ENCODE measurements around the gene BEND3. TPM values are rescaled to one million over a fixed set of nuclear protein-coding genes. Genes with fewer than 3 reads are reported as not detected.

BEND3 gene
- total RNA-seq, 2 experiments from 2014 or later, result 0.82 to 0.92 TPM

- Histone ChIP-seq H3K4me1 (ENCODE audit: insufficient read depth, low read length) (peaks cover 22% of the 10 kb centered on the region), H3K4me3 (ENCODE audit: low read length) (no peak overlapping the region), H3K27ac (ENCODE audit: low read depth in 1 of 2, low read length in 2 of 2) (no peak overlapping the region), H3K36me3 (ENCODE audit: insufficient read depth, low read length) (peaks cover 1% of the 10 kb centered on the region), H3K9me3 (ENCODE audit: control insufficient read depth in 1 of 2, insufficient read depth in 1 of 2, low read length in 2 of 2) (no peaks in the 10 kb centered on the region), H3K27me3 (ENCODE audit: control insufficient read depth in 1 of 2, insufficient read depth in 2 of 2, low read length in 2 of 2) (no peaks in the 10 kb centered on the region)
- ATAC-seq (ENCODE audit: poor library complexity) (no peak), DNase-seq (no peak)
- ChIA-PET POLR2A (no interaction called here), CTCF (interaction anchor here (2.9 kb wide), 1 partner anchor 429 kb away, joined by 9 read pairs; the partner anchor contains the start of gene PDSS2)
- H3K27me3 Mint-ChIP-seq, result no peaks in the 10 kb centered on the region
- peaks cover 45% of the 10 kb centered on the region for H3K4me1 Mint-ChIP-seq (ENCODE audit: low read depth)
- peak overlapping the region; percentile 93 for H3K27ac Mint-ChIP-seq
- H3K4me3 Mint-ChIP-seq, result peak overlapping the region; percentile 98
- no peak for TF ChIP-seq CTCF (IDR thresholded peaks at IDR 0.05)
- no peaks in the 10 kb centered on the region for H3K9me3 Mint-ChIP-seq
- H3K36me3 Mint-ChIP-seq (ENCODE audit: low read depth), result peaks cover 34% of the 10 kb centered on the region
- intact Hi-C loops (cut with DNase I, micrococcal nuclease), result loop anchor here in 1 of 2 experiments (5.0 kb wide), 1 partner anchor 927 kb away; the partner anchor contains the start of gene SEC63
These were observed 85.2 kb downstream of the BEND3 start for GRCh38 chr6:107030151-107030550.

- POLR2A ChIA-PET, result no interaction called here
- intact Hi-C loops (cut with DNase I, micrococcal nuclease), result loop anchor here (5.0 to 10.0 kb wide), 8 partner anchors 88 to 1625 kb away; partner anchors contain the start of genes AFG1L (in 1 of the 2), BEND3 (in 1 of the 2), OSTM1 (in 1 of the 2) and PDSS2 (in 1 of the 2)
- TF ChIP-seq CTCF (IDR thresholded peaks at IDR 0.05), result no peak
These were observed 88.3 kb downstream of the BEND3 start for GRCh38 chr6:107026965-107027364.

DNA sequence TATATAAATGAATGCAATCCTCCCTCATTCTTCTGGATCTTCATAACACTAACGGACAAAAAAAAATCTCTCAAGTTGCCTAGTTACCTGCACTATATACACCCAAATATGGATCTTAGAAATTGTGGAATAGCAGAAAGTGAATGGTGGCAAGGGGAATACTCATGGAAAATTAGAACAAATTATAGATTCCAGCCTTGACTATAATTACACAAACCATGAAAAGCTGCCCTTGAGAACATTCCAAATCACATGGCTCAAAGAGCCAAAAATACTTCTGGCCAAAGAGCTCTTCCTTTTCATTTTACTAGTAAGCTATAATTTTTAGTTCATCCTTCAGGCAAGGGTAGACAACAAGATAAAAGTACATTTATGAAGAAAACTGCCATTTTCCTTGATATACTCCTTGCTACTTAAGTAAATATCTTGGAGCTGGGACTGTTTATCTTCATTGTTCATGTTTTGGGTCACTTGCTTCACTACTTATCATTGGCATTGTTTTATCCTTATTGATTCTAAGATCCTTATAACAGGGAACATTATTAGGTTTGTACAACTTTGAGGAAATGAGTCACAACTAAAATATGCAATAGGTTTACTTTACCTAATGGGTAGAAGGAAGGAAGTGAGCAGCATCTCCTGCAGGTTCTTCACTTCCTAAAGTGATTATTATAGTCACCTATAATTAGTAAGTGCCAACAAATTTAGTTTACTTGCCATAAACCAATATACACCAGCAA is 93.7 kb downstream of the BEND3 start:
- no peaks in the 10 kb centered on the region for H3K27me3 Mint-ChIP-seq
- CTCF ChIA-PET, result no interaction called here
- ATAC-seq (ENCODE audit: poor library complexity), result no peak

More at GRCh38 chr6:107026965-107027364, 88.3 kb downstream of the BEND3 start:
- Mint-ChIP-seq H3K27ac (no peak overlapping the region), H3K9me3 (no peaks in the 10 kb centered on the region), H3K36me3 (ENCODE audit: low read depth) (peaks cover 21% of the 10 kb centered on the region), H3K27me3 (no peaks in the 10 kb centered on the region), H3K4me1 (ENCODE audit: low read depth) (peaks cover 27% of the 10 kb centered on the region), H3K4me3 (peak overlapping the region; percentile 76)
- H3K4me3 ChIP-seq (ENCODE audit: low read length), result no peak overlapping the region
- peaks cover 22% of the 10 kb centered on the region for H3K4me1 ChIP-seq (ENCODE audit: insufficient read depth, low read length)
- H3K27ac ChIP-seq (ENCODE audit: low read depth in 1 of 2, low read length in 2 of 2), result no peak overlapping the region
- DNase-seq (no peak), ATAC-seq (ENCODE audit: poor library complexity) (no peak)
- CTCF ChIA-PET, result interaction anchor here (0.6 to 2.9 kb wide), 5 partner anchors 87 to 1756 kb away, joined by 3 to 9 read pairs (median 5); partner anchors contain the start of genes ATG5 and PDSS2
- H3K9me3 ChIP-seq (ENCODE audit: control insufficient read depth in 1 of 2, insufficient read depth in 1 of 2, low read length in 2 of 2), result no peaks in the 10 kb centered on the region
- no peaks in the 10 kb centered on the region for H3K27me3 ChIP-seq (ENCODE audit: control insufficient read depth in 1 of 2, insufficient read depth in 2 of 2, low read length in 2 of 2)
- no peaks in the 10 kb centered on the region for H3K36me3 ChIP-seq (ENCODE audit: insufficient read depth, low read length)

More for the DNA sequence above, 93.7 kb downstream of the BEND3 start:
- intact Hi-C loops (cut with DNase I, micrococcal nuclease), result loop anchor here (10.0 kb wide), 4 partner anchors 93 to 1273 kb away; partner anchors contain the start of genes AFG1L (in 1 of the 2), BEND3 (in 1 of the 2) and OSTM1 (in 1 of the 2)
- Mint-ChIP-seq H3K27ac (no peak overlapping the region), H3K4me1 (ENCODE audit: low read depth) (no peaks in the 10 kb centered on the region), H3K4me3 (no peak overlapping the region), H3K9me3 (no peaks in the 10 kb centered on the region), H3K36me3 (ENCODE audit: low read depth) (no peaks in the 10 kb centered on the region)
- no peak overlapping the region for H3K4me3 ChIP-seq (ENCODE audit: low read length)
- H3K36me3 ChIP-seq (ENCODE audit: insufficient read depth, low read length), result no peaks in the 10 kb centered on the region
- H3K9me3 ChIP-seq (ENCODE audit: control insufficient read depth in 1 of 2, insufficient read depth in 1 of 2, low read length in 2 of 2), result no peaks in the 10 kb centered on the region
- H3K27me3 ChIP-seq (ENCODE audit: control insufficient read depth in 1 of 2, insufficient read depth in 2 of 2, low read length in 2 of 2), result no peaks in the 10 kb centered on the region
- no peak for TF ChIP-seq CTCF (IDR thresholded peaks at IDR 0.05)
- DNase-seq, result no peak
- no peak overlapping the region for H3K27ac ChIP-seq (ENCODE audit: low read depth in 1 of 2, low read length in 2 of 2)
- POLR2A ChIA-PET, result no interaction called here
- no peaks in the 10 kb centered on the region for H3K4me1 ChIP-seq (ENCODE audit: insufficient read depth, low read length)

All from CD4-positive, alpha-beta T cell (primary cell).